Uterus (tissue), 2 donors: ENCODE data around the gene EPS8L2.

ENCODE experiments used
- CTCF ChIP-seq, 4 experiments: fragments of 200-600 bp in 2 of 4; fragments of 450-650 bp in 2 of 4; sonication (generic) in 2 of 4; IDR thresholded peaks; one replicate each; pipeline ENCODE4 v1.5.1; 2016 to 2019; ENCODE audit warnings: antibody characterized with exemption in 4 of 4, mild to moderate bottlenecking in 2 of 4, moderate library complexity in 1 of 4
- POLR2A ChIP-seq, 2 donors: fragments of 450-650 bp; IDR thresholded peaks; one replicate each; pipeline ENCODE4 v1.6.1; 2016; ENCODE audit warnings: antibody characterized with exemption in 2 of 2, mild to moderate bottlenecking in 1 of 2, moderate library complexity in 1 of 2

GRCh38 chr11:702462-703461 lies 3.3 kb upstream of the EPS8L2 start:
- TF ChIP-seq CTCF (IDR thresholded peaks at IDR 0.05) (no peak), POLR2A (IDR thresholded peaks at IDR 0.05) (no peak)
